HCT116 (cell line): Measurements from ENCODE around the gene CSHL1. TPM values are rescaled to one million over a fixed set of nuclear protein-coding genes. Genes with fewer than 3 reads are reported as not detected.
"Not testable (repeated sequence)": the region's sequence is repeated elsewhere in the genome, so short reads cannot be mapped to it uniquely, and the experiment has no call there.

Experiments
- ATAC-seq: fragments of 200-7000 bp; cut with Tn5 transposase; 2 replicates; pipeline ENCODE4 v1.9.1; 2020; ENCODE audit warnings: mild to moderate bottlenecking, moderate library complexity
- BruUV-seq: library from RNA; stranded (reverse); fragments of 400-500 nt; replicated peaks from 2 replicates; lab custom pipeline; 2021; lab: Mats Ljungman, UMichigan
- CTCF ChIA-PET: fragments of 300-600 bp; sonication (Branson Sonifier 250); formaldehyde crosslinking; loops from one replicate; lab custom pipeline; 2021; ENCODE audit warnings: antibody characterized with exemption; lab: Charles Lee
- POLR2A ChIA-PET: fragments of 300-600, 350-600 bp; sonication (Branson Sonifier 250); formaldehyde crosslinking; loops from one replicate; lab custom pipeline; 2021; ENCODE audit warnings: antibody characterized with exemption; lab: Charles Lee
- RAD21 ChIA-PET, 2 experiments: fragments of 300-600 bp; sonication (Branson Sonifier 250); formaldehyde crosslinking; loops; one replicate each; lab custom pipeline; 2023; ENCODE audit warnings: low total read pairs in 2 of 2; ENCODE audit not compliant: uncharacterized antibody in 2 of 2, unreplicated experiment in 2 of 2, low non-redundant PET in 1 of 2; lab: Charles Lee
- DNase-seq: peaks from one replicate; pipeline ENCODE4 v3.0.0-alpha.2; 2010; ENCODE audit warnings: low read depth, low spot score
- H2AFZ ChIP-seq: fragments of 200-600 bp; shearing (Covaris generic), sonication (generic); 2 replicates; pipeline ENCODE4 v1.6.1; 2017; ENCODE audit warnings: low read depth, mixed run types, mixed read lengths, antibody characterized with exemption, low read length; ENCODE audit not compliant: poor library complexity, severe bottlenecking
- H3K27ac ChIP-seq: 2 replicates; pipeline ENCODE4 v1.5.1; 2012; ENCODE audit warnings: low read depth, low read length
- H3K27me3 ChIP-seq: fragments of 200-600 bp; sonication (generic); 2 replicates; pipeline ENCODE4 v1.6.1; 2016; ENCODE audit warnings: mixed run types, low read length, mixed read lengths; ENCODE audit not compliant: insufficient read depth
- H3K36me3 ChIP-seq, 2 experiments: fragments of 200-500 bp in 1 of 2; fragments of 200-600 bp in 1 of 2; sonication (Bioruptor generic) in 1 of 2; sonication (generic) in 1 of 2; 2 replicates each; pipeline versions ENCODE4 v1.5.1 to v1.6.1; 2014 to 2016; ENCODE audit warnings: low read length in 2 of 2, inconsistent platforms in 1 of 2, mixed read lengths in 1 of 2, mixed run types in 1 of 2; ENCODE audit not compliant: insufficient read depth in 2 of 2, control insufficient read depth in 1 of 2
- H3K4me1 ChIP-seq, 2 experiments: fragments of 200-600 bp in 1 of 2; sonication (generic) in 1 of 2; 2 replicates each; pipeline versions ENCODE4 v1.5.1 to v1.6.1; 2012 to 2017; ENCODE audit warnings: low read length in 2 of 2, inconsistent platforms in 1 of 2, mild to moderate bottlenecking in 1 of 2, mixed read lengths in 1 of 2, mixed run types in 1 of 2, moderate library complexity in 1 of 2; ENCODE audit not compliant: insufficient read depth in 2 of 2, control insufficient read depth in 1 of 2
- H3K4me2 ChIP-seq: fragments of 200-600 bp; sonication (generic); 2 replicates; pipeline ENCODE4 v1.6.1; 2017; ENCODE audit warnings: mixed run types, low read length, mixed read lengths
- H3K4me3 ChIP-seq, 2 experiments: fragments of 200-600 bp in 1 of 2; sonication (generic) in 1 of 2; replicated peaks in 1 of 2; 2 replicates each; pipeline ENCODE4 v1.5.1; 2011 to 2016; ENCODE audit warnings: low read length in 2 of 2, control low read depth in 1 of 2, low read depth in 1 of 2, mild to moderate bottlenecking in 1 of 2, mixed read lengths in 1 of 2, mixed run types in 1 of 2
- H3K79me2 ChIP-seq: fragments of 200-600 bp; sonication (generic); 2 replicates; pipeline ENCODE4 v1.6.1; 2017; ENCODE audit warnings: mild to moderate bottlenecking, mixed run types, low read length, moderate library complexity, mixed read lengths; ENCODE audit not compliant: insufficient read depth
- H3K9ac ChIP-seq: fragments of 200-600 bp; sonication (generic); 2 replicates; pipeline ENCODE4 v1.6.1; 2016; ENCODE audit warnings: low read length, mixed read lengths
- H3K9me2 ChIP-seq: fragments of 200-600 bp; sonication (generic), shearing (Covaris generic); 2 replicates; pipeline ENCODE4 v1.6.1; 2017; ENCODE audit warnings: mixed run types, mild to moderate bottlenecking, moderate library complexity; ENCODE audit not compliant: insufficient read depth
- H3K9me3 ChIP-seq, 2 experiments: fragments of 200-500 bp in 1 of 2; fragments of 200-600 bp in 1 of 2; sonication (Bioruptor generic) in 1 of 2; sonication (generic) in 1 of 2; 2 replicates each; pipeline ENCODE4 v1.6.1; 2014 to 2017; ENCODE audit warnings: low read length in 2 of 2, mixed read lengths in 2 of 2, inconsistent platforms in 1 of 2, low read depth in 1 of 2, mild to moderate bottlenecking in 1 of 2, mixed run types in 1 of 2, moderate library complexity in 1 of 2; ENCODE audit not compliant: control insufficient read depth in 1 of 2, insufficient read depth in 1 of 2
- H4K20me1 ChIP-seq: fragments of 200-600 bp; sonication (generic), shearing (Covaris generic); 2 replicates; pipeline ENCODE4 v1.6.1; 2017; ENCODE audit warnings: mixed run types, mild to moderate bottlenecking, moderate library complexity; ENCODE audit not compliant: insufficient read depth
- EGR1 ChIP-seq: IDR thresholded peaks from 2 replicates; pipeline ENCODE4 v1.6.1; 2012; ENCODE audit warnings: low read depth
- ELF1 ChIP-seq: IDR thresholded peaks from 2 replicates; pipeline ENCODE4 v1.6.1; 2012; ENCODE audit warnings: low read depth, borderline replicate concordance
- intact Hi-C: fragments of 100-400 bp; cut with micrococcal nuclease; formaldehyde crosslinking; loops from 2 replicates; pipeline ENCODE4 v1.10.0; 2022
- total RNA-seq: library from RNA; stranded (reverse); gene quantifications from one replicate; pipeline ENCODE4 v1.2.1, GENCODE V29; 2021; ENCODE audit not compliant: unreplicated experiment

CSHL1 gene
- total RNA-seq, 1 experiment from 2014 or later = not detected

GRCh38 chr17:63910096-63910495 is 962 bp downstream of the CSHL1 start:
- ATAC-seq = no peak
- ChIA-PET CTCF (interaction anchor here (1.1 to 3.6 kb wide), 5 partner anchors 9 to 223 kb away, joined by 3 to 28 read pairs (median 8); partner anchors contain the start of gene GH1), POLR2A (no interaction called here), RAD21 (no interaction called here)
- H2AFZ ChIP-seq = no peak overlapping the region
- no peaks in the 10 kb centered on the region for H3K79me2 ChIP-seq
- no peaks in the 10 kb centered on the region for H3K4me1 ChIP-seq
- DNase-seq = no peak
- no TSS peak for BruUV-seq
- no peaks in the 10 kb centered on the region for H4K20me1 ChIP-seq
- no peak overlapping the region for H3K9ac ChIP-seq
- no peak overlapping the region for H3K4me3 ChIP-seq
- H3K4me2 ChIP-seq = no peak overlapping the region
- no peak overlapping the region for H3K27ac ChIP-seq
- H3K27me3 ChIP-seq = no peaks in the 10 kb centered on the region; the same call in 1 of the 2 replicates
- H3K36me3 ChIP-seq = no peaks in the 10 kb centered on the region
- intact Hi-C loops = loop anchor here (5.0 kb wide), 1 partner anchor 372 kb away; no protein-coding TSS in a partner anchor
- no peaks in the 10 kb centered on the region for H3K9me2 ChIP-seq
- H3K9me3 ChIP-seq = no peaks in the 10 kb centered on the region
- TF ChIP-seq ELF1 = no peak
- TF ChIP-seq EGR1 = no peak

- ATAC-seq, H3K9me3 ChIP-seq, POLR2A ChIA-PET, H3K4me2 ChIP-seq, H3K4me1 ChIP-seq, H3K4me3 ChIP-seq, intact Hi-C loops, H3K9me2 ChIP-seq, RAD21 ChIA-PET, H2AFZ ChIP-seq, BruUV-seq, H3K36me3 ChIP-seq, H4K20me1 ChIP-seq, H3K9ac ChIP-seq, H3K27ac ChIP-seq, DNase-seq, CTCF ChIA-PET, H3K27me3 ChIP-seq, H3K79me2 ChIP-seq: not testable (repeated sequence)
These were observed 1.5 kb downstream of the CSHL1 start for GRCh38 chr17:63909586-63909985.
